CD4-positive, alpha-beta memory T cell (primary cell): Measurements from ENCODE around the gene KLF12. TPM values are rescaled to one million over a fixed set of nuclear protein-coding genes. Genes with fewer than 3 reads are reported as not detected.
A peak's percentile ranks its signal among the peaks of the same experiment; 100 is the strongest.

Source experiments
- CTCF ChIA-PET: fragments of 350-600 bp; sonication (Branson Sonifier 250); formaldehyde crosslinking; loops from one replicate; lab custom pipeline; 2021; ENCODE audit warnings: inconsistent platforms; ENCODE audit not compliant: partially characterized antibody; lab: Charles Lee
- POLR2A ChIA-PET: fragments of 350-600 bp; sonication (Branson Sonifier 250); formaldehyde crosslinking; loops from one replicate; lab custom pipeline; 2021; ENCODE audit not compliant: partially characterized antibody; lab: Charles Lee
- DNase-seq, 5 donors: peaks; one replicate each; pipeline versions ENCODE4 v3.0.0 to v3.0.0-alpha.2; 2020 to 2022; ENCODE audit warnings: mixed read lengths in 1 of 5
- H3K27ac ChIP-seq: one replicate; pipeline ENCODE4 v1.7.0; 2013; ENCODE audit warnings: low read depth, low read length
- H3K27me3 ChIP-seq: 2 replicates; pipeline ENCODE4 v1.7.0; 2013; ENCODE audit warnings: mild to moderate bottlenecking, low read length, moderate library complexity; ENCODE audit not compliant: insufficient read depth
- H3K36me3 ChIP-seq: 2 replicates; pipeline ENCODE4 v1.7.0; 2013; ENCODE audit warnings: mild to moderate bottlenecking, low read length, moderate library complexity; ENCODE audit not compliant: insufficient read depth
- H3K4me1 ChIP-seq: 2 replicates; pipeline ENCODE4 v1.7.0; 2013; ENCODE audit warnings: mild to moderate bottlenecking, low read length, moderate library complexity; ENCODE audit not compliant: insufficient read depth
- H3K4me3 ChIP-seq, 2 donors: one replicate each; pipeline ENCODE4 v1.7.0; 2013; ENCODE audit warnings: low read length in 2 of 2, mild to moderate bottlenecking in 1 of 2
- H3K9me3 ChIP-seq, 2 donors: one replicate each; pipeline ENCODE4 v1.7.0; 2013; ENCODE audit warnings: low read length in 2 of 2, control low read depth in 1 of 2; ENCODE audit not compliant: control insufficient read depth in 1 of 2
- H3K27ac Mint-ChIP-seq, 7 donors: one replicate each; pipeline ENCODE4 v1.8.0; 2020 to 2021; ENCODE audit warnings: mixed read lengths in 7 of 7, mild to moderate bottlenecking in 6 of 7, inconsistent platforms in 3 of 7, moderate library complexity in 3 of 7
- H3K27me3 Mint-ChIP-seq, 2 donors: one replicate each; pipeline ENCODE4 v1.8.0; 2020 to 2021; ENCODE audit warnings: mixed read lengths in 2 of 2
- H3K36me3 Mint-ChIP-seq, 2 donors: one replicate each; pipeline ENCODE4 v1.8.0; 2020 to 2021; ENCODE audit warnings: mixed read lengths in 2 of 2, inconsistent platforms in 1 of 2, mild to moderate bottlenecking in 1 of 2
- H3K4me1 Mint-ChIP-seq, 4 donors: one replicate each; pipeline ENCODE4 v1.8.0; 2020 to 2021; ENCODE audit warnings: mixed read lengths in 4 of 4, mild to moderate bottlenecking in 1 of 4
- H3K4me3 Mint-ChIP-seq, 8 donors: one replicate each; pipeline ENCODE4 v1.8.0; 2020 to 2021; ENCODE audit warnings: mixed read lengths in 8 of 8, mild to moderate bottlenecking in 7 of 8, moderate library complexity in 6 of 8, inconsistent platforms in 3 of 8
- H3K9me3 Mint-ChIP-seq, 8 donors: one replicate each; pipeline ENCODE4 v1.8.0; 2020 to 2021; ENCODE audit warnings: mixed read lengths in 8 of 8, mild to moderate bottlenecking in 5 of 8, inconsistent platforms in 3 of 8, moderate library complexity in 1 of 8
- intact Hi-C: fragments of 100-400 bp; cut with micrococcal nuclease; formaldehyde crosslinking; loops from one replicate; pipeline ENCODE4 v1.15.1; 2023
- polyA plus RNA-seq, 2 donors: library from polyadenylated mRNA; unstranded; fragments of 300-500 nt; fragmentation: Illumina TruSeq; gene quantifications; one replicate each; pipeline ENCODE4 v1.2.3, GENCODE V29; 2021
- total RNA-seq, 2 experiments: library from RNA; stranded (reverse); gene quantifications; one replicate each; pipeline ENCODE4 v1.2.3, GENCODE V29; 2021

KLF12 gene
- total and polyA plus RNA-seq, 4 experiments from 2014 or later, result 22.9 to 95.4 (median 62.5) TPM

DNA sequence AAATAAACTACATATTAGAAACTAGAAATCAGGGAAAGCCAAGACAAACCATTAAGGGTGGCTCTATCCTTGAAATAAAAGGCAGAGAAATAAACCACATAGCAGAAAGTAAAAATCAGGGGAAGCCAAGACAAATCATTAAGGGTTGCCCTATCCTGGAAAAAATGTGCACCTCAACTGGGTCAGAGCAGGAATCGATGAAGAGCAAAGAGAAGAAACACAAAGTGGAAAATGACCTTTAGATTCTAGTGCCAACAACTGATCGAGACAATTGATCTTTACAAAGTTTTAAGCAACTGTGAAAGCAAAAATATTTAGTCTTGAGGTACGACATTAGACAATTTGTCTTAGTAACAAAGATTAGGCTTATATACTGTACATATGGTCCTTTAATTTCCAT lies 26.6 kb downstream of the KLF12 start:
- no peak for DNase-seq
- H3K36me3 ChIP-seq, result no peaks in the 10 kb centered on the region
- H3K27ac ChIP-seq, result no peak overlapping the region
- Mint-ChIP-seq H3K4me3 (peak overlapping the region in 2 of 8 donors; percentile 32 to 36), H3K4me1 (peaks cover 46 to 79% (median 64%) of the 10 kb centered on the region in 4 donors), H3K36me3 (peaks cover 20 to 21% of the 10 kb centered on the region in 2 donors), H3K27me3 (no peaks in the 10 kb centered on the region), H3K9me3 (peaks cover 0 to 3% (median 0%) of the 10 kb centered on the region in 8 donors), H3K27ac (peak overlapping the region in 2 of 7 donors; percentile 25 to 51)
- intact Hi-C loops, result no loop called here
- H3K9me3 ChIP-seq, result no peaks in the 10 kb centered on the region
- ChIA-PET CTCF (no interaction called here), POLR2A (interaction anchor here (1.0 kb wide), 1 partner anchor 25 kb away, joined by 3 read pairs; no protein-coding TSS in a partner anchor)
- H3K27me3 ChIP-seq, result no peaks in the 10 kb centered on the region
- peaks cover 70% of the 10 kb centered on the region for H3K4me1 ChIP-seq
- no peak overlapping the region for H3K4me3 ChIP-seq

DNA sequence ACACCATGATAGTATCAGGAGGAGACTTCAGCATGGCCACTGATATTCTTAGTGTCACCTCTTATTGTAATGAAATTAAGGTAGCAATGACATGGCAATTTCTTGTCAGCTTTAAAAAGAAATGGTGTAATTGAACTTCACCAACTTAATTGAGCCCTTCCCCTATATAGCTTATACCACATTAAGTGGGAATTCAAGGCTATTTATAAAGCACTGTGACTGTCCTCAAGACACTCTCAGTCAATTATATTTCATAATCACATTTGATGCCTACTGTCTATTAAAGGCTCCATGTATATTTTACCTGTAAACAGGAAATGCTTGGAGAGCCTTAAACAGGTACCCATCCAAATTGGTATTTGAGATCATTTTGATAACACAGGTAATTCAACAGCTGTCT lies 28.3 kb downstream of the KLF12 start:
- ChIA-PET POLR2A (interaction anchor here (0.5 to 1.2 kb wide), 4 partner anchors 11 to 35 kb away, joined by 3 to 5 read pairs (median 4); no protein-coding TSS in a partner anchor), CTCF (interaction anchor here (1.5 kb wide), 1 partner anchor 24 kb away, joined by 4 read pairs; no protein-coding TSS in a partner anchor)
- H3K4me3 ChIP-seq, result no peak overlapping the region
- H3K4me1 ChIP-seq, result peaks cover 74% of the 10 kb centered on the region
- peaks cover 0 to 3% (median 0%) of the 10 kb centered on the region in 8 donors for H3K9me3 Mint-ChIP-seq
- intact Hi-C loops, result no loop called here
- H3K27ac ChIP-seq, result no peak overlapping the region
- no peak for DNase-seq
- no peaks in the 10 kb centered on the region for H3K27me3 Mint-ChIP-seq
- no peaks in the 10 kb centered on the region for H3K9me3 ChIP-seq
- no peak overlapping the region for H3K27ac Mint-ChIP-seq
- H3K36me3 ChIP-seq, result no peaks in the 10 kb centered on the region
- H3K27me3 ChIP-seq, result no peaks in the 10 kb centered on the region
- peaks cover 55 to 82% (median 69%) of the 10 kb centered on the region in 4 donors for H3K4me1 Mint-ChIP-seq
- H3K4me3 Mint-ChIP-seq, result peak overlapping the region in 1 of 8 donors; percentile 12
- peaks cover 25 to 26% of the 10 kb centered on the region in 2 donors for H3K36me3 Mint-ChIP-seq

DNA sequence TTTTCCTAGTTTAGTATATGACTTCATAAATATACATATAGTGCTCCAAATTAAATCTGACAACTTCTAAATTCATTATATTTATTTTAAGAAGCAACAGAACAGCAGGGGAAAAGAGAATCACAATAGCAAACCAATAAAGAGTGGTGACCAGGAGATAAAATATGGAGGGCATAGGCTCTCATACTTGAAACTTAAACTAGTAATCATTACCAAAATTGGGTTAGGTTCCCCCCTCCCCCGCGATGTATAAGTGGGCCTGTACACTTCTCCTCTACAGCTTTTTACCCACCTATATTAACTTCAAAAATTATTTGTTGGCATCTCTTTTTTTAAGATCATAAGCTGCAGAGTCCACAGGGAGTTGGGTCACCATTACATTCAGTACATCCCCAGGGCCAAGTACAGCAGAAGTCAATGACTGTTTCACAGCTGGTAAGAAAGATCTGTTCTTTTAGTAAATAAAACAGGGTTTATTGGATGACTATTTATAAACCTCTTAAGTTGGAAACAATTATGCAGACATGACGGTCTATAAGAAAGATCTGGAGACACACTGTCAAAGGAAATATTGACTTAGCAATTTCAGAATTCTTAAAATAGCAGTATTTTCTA lies 29.4 kb downstream of the KLF12 start:
- no peaks in the 10 kb centered on the region for H3K36me3 ChIP-seq
- H3K27ac ChIP-seq, result no peak overlapping the region
- Mint-ChIP-seq H3K36me3 (peaks cover 20 to 25% of the 10 kb centered on the region in 2 donors), H3K9me3 (peaks cover 0 to 3% (median 0%) of the 10 kb centered on the region in 8 donors), H3K27me3 (no peaks in the 10 kb centered on the region), H3K4me1 (peaks cover 54 to 82% (median 69%) of the 10 kb centered on the region in 4 donors), H3K27ac (no peak overlapping the region), H3K4me3 (peak overlapping the region in 2 of 8 donors; percentile 2 to 30)
- H3K27me3 ChIP-seq, result no peaks in the 10 kb centered on the region
- intact Hi-C loops, result no loop called here
- ChIA-PET CTCF (no interaction called here), POLR2A (interaction anchor here (1.0 kb wide), 1 partner anchor 28 kb away, joined by 4 read pairs; no protein-coding TSS in a partner anchor)
- DNase-seq, result no peak
- peaks cover 73% of the 10 kb centered on the region for H3K4me1 ChIP-seq
- no peak overlapping the region for H3K4me3 ChIP-seq
- H3K9me3 ChIP-seq, result no peaks in the 10 kb centered on the region

DNA sequence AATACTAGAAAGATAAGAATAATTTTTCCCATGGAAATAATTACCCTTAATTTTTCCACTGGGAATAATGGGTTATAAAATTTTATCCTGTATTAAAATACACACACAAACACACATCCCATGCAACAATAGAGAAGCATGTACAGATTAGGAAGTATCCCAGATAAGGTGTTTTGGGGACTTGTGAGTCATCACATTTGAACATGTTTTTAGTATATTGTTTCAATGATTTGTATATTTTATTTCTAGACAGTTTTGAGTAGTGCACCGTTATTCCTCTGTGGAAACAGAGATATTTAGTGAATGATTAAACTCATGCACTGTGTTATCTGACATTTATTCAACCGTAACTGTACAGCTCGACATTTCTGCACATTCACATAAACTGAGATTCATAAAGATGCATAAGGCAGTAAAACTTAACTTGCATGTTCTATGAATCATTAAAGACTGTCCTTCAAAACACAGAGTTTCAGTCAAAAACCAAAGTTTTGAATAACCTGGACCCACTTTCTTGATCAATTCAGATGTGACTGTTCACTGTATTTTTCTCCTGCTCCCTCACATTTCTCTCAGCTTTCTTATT lies 30.1 kb downstream of the KLF12 start:
- H3K4me1 ChIP-seq, result peaks cover 75% of the 10 kb centered on the region
- H3K4me3 ChIP-seq, result no peak overlapping the region
- no peaks in the 10 kb centered on the region for H3K27me3 ChIP-seq
- H3K9me3 ChIP-seq, result no peaks in the 10 kb centered on the region
- ChIA-PET CTCF (no interaction called here), POLR2A (interaction anchor here (1.0 kb wide), 1 partner anchor 28 kb away, joined by 4 read pairs; no protein-coding TSS in a partner anchor)
- no peaks in the 10 kb centered on the region for H3K36me3 ChIP-seq
- Mint-ChIP-seq H3K27ac (no peak overlapping the region), H3K9me3 (peaks cover 0 to 3% (median 0%) of the 10 kb centered on the region in 8 donors), H3K36me3 (peaks cover 20 to 25% of the 10 kb centered on the region in 2 donors), H3K27me3 (no peaks in the 10 kb centered on the region), H3K4me1 (peaks cover 58 to 86% (median 73%) of the 10 kb centered on the region in 4 donors), H3K4me3 (peak overlapping the region in 2 of 8 donors; percentile 2 to 30)
- H3K27ac ChIP-seq, result no peak overlapping the region
- intact Hi-C loops, result no loop called here
- DNase-seq, result no peak

DNA sequence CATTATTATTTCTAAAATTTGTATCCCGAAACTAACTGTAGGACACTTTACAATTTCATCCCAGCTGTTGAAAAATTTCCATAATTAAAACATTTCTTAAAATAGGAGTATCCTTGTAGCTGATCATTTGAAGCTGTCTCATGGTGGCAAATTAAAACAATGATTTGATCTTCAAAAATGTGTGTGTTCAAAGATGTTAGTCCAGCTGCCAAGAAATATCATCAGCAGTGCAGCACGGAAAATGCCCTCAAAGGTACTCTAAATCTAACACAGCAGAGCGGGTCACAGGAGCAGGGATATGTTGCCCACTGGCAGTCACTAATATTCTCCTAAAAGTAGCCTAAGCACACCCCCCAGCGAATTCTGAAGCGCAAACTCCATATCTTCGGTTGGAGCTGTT lies 31.0 kb downstream of the KLF12 start:
- Mint-ChIP-seq H3K9me3 (peaks cover 0 to 3% (median 0%) of the 10 kb centered on the region in 8 donors), H3K36me3 (peaks cover 19 to 20% of the 10 kb centered on the region in 2 donors), H3K27ac (no peak overlapping the region), H3K4me1 (peaks cover 63 to 93% (median 76%) of the 10 kb centered on the region in 4 donors), H3K4me3 (peak overlapping the region in 1 of 8 donors; percentile 33), H3K27me3 (no peaks in the 10 kb centered on the region)
- Histone ChIP-seq H3K36me3 (no peaks in the 10 kb centered on the region), H3K27ac (no peak overlapping the region), H3K27me3 (no peaks in the 10 kb centered on the region), H3K4me1 (peaks cover 83% of the 10 kb centered on the region), H3K4me3 (no peak overlapping the region), H3K9me3 (no peaks in the 10 kb centered on the region)
- DNase-seq, result no peak
- POLR2A ChIA-PET, result no interaction called here
- CTCF ChIA-PET, result interaction anchor here (0.7 kb wide), 1 partner anchor 184 kb away, joined by 3 read pairs; no protein-coding TSS in a partner anchor
- intact Hi-C loops, result no loop called here

DNA sequence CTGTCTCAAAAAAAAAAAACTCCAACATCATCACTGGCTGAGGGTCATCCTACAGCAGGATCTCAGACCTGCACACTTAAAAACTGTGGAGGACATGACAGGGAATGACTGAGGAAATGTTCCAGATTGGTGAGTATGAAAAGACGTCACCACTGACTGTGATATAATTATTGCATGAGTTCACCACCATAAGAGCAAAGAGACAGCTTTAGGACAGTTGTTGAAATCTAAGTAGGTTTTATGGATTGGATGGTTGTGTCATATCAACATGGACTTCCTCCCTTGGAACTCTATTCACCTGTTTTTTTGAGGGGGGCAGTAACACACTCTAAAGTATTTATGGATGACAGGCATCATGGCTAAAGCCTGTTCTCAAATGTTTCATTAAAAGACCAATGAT lies 31.5 kb downstream of the KLF12 start:
- Mint-ChIP-seq H3K36me3 (peaks cover 17 to 20% of the 10 kb centered on the region in 2 donors), H3K4me3 (no peak overlapping the region), H3K9me3 (peaks cover 0 to 3% (median 0%) of the 10 kb centered on the region in 8 donors), H3K4me1 (peaks cover 66 to 95% (median 80%) of the 10 kb centered on the region in 4 donors), H3K27ac (no peak overlapping the region), H3K27me3 (no peaks in the 10 kb centered on the region)
- no peak overlapping the region for H3K4me3 ChIP-seq
- H3K36me3 ChIP-seq, result no peaks in the 10 kb centered on the region
- intact Hi-C loops, result no loop called here
- no peak for DNase-seq
- ChIA-PET CTCF (interaction anchor here (1.0 kb wide), 1 partner anchor 188 kb away, joined by 3 read pairs; no protein-coding TSS in a partner anchor), POLR2A (no interaction called here)
- H3K4me1 ChIP-seq, result peaks cover 86% of the 10 kb centered on the region
- no peaks in the 10 kb centered on the region for H3K9me3 ChIP-seq
- H3K27ac ChIP-seq, result no peak overlapping the region
- no peaks in the 10 kb centered on the region for H3K27me3 ChIP-seq

DNA sequence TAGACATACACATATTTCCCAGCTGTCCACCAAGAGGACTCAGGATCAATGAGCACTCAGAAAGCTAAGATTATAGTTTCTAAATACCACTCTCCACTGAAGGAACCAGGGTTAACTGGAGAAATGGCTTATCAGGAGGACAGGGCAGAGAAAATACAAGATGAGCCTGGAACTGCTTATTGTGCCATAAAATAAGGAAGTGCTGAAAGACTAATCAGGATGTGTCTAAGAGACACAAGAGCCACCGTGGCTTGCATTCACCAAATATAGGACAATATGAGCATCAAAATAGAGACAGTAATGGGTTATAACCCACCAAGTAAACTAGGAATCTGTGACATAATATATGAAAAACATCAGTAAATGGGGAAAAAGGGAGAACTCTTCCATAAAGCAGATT lies 32.8 kb downstream of the KLF12 start:
- peaks cover 11 to 15% of the 10 kb centered on the region in 2 donors for H3K36me3 Mint-ChIP-seq
- H3K27ac Mint-ChIP-seq, result peak overlapping the region in 5 of 7 donors; percentile 16 to 63 (median 28)
- H3K27me3 Mint-ChIP-seq, result no peaks in the 10 kb centered on the region
- Histone ChIP-seq H3K4me3 (no peak overlapping the region), H3K27ac (no peak overlapping the region), H3K27me3 (no peaks in the 10 kb centered on the region), H3K36me3 (no peaks in the 10 kb centered on the region), H3K9me3 (no peaks in the 10 kb centered on the region), H3K4me1 (peaks cover 85% of the 10 kb centered on the region)
- ChIA-PET CTCF (no interaction called here), POLR2A (interaction anchor here (1.8 kb wide), 1 partner anchor 31 kb away, joined by 4 read pairs; no protein-coding TSS in a partner anchor)
- DNase-seq, result no peak
- H3K9me3 Mint-ChIP-seq, result peaks cover 0 to 3% (median 0%) of the 10 kb centered on the region in 8 donors
- intact Hi-C loops, result no loop called here
- H3K4me1 Mint-ChIP-seq, result peaks cover 66 to 94% (median 80%) of the 10 kb centered on the region in 4 donors
- H3K4me3 Mint-ChIP-seq, result peak overlapping the region in 4 of 8 donors; percentile 22 to 52 (median 40)
